ENCODE data around the gene ZNF408. TPM values are rescaled to one million over a fixed set of nuclear protein-coding genes. Genes with fewer than 3 reads are reported as not detected.

ZNF408 gene
- total and polyA plus RNA-seq, 4 donors = 3.0 to 13.3 (median 9.9) TPM

DNA sequence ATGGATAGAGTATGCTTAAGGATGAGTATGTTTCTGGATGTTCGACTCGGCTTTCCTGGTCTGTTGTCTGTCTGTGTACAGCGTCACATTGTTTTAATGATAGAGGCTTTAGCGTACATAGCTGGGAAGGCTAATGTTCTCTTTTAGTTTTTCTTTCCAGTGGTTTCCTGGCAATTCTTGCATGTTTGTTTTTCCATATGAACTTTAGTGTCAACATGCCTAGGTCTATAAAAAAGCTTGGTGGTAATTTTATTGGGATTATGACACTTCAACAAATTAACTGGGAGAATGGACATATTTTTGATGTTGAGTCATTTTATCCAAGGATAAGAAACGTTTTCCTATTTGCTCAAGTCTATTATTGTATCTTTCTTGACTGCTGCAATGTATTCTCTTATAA is 35.8 kb downstream of the ZNF408 start:
- Histone ChIP-seq H3K9me3 (ENCODE audit: control insufficient read depth, low read length) (no peaks in the 10 kb centered on the region), H3K36me3 (ENCODE audit: control insufficient read depth in 1 of 2, insufficient read depth in 2 of 2, low read length in 1 of 2) (no peaks in the 10 kb centered on the region), H3K4me3 (ENCODE audit: low read length in 2 of 2) (no peak overlapping the region), H3K4me1 (ENCODE audit: control insufficient read depth in 1 of 2, insufficient read depth in 2 of 2, low read length in 2 of 2) (no peaks in the 10 kb centered on the region), H3K27me3 (ENCODE audit: control insufficient read depth in 1 of 2, insufficient read depth in 2 of 2, low read length in 1 of 2) (no peaks in the 10 kb centered on the region), H3K27ac (ENCODE audit: low read depth in 1 of 2, low read length in 2 of 2) (no peak overlapping the region)
- intact Hi-C loops (cut with DNase I) = no loop called here
- ATAC-seq (ENCODE audit: low FRiP score) (no peak), DNase-seq (no peak)
- 13 to 18% methylated on average over 5 of the region's 5 CpGs for WGBS, 2 donors

- Histone ChIP-seq H3K27me3 (ENCODE audit: control insufficient read depth in 1 of 2, insufficient read depth in 2 of 2, low read length in 1 of 2) (no peaks in the 10 kb centered on the region), H3K9me3 (ENCODE audit: control insufficient read depth, low read length) (no peaks in the 10 kb centered on the region), H3K27ac (ENCODE audit: low read depth in 1 of 2, low read length in 2 of 2) (no peak overlapping the region), H3K4me3 (ENCODE audit: low read length in 2 of 2) (no peak overlapping the region), H3K4me1 (ENCODE audit: control insufficient read depth in 1 of 2, insufficient read depth in 2 of 2, low read length in 2 of 2) (no peaks in the 10 kb centered on the region), H3K36me3 (ENCODE audit: control insufficient read depth in 1 of 2, insufficient read depth in 2 of 2, low read length in 1 of 2) (peaks cover 0 to 4% of the 10 kb centered on the region in 2 donors)
- 94% methylated on average over 11 of the region's 11 CpGs for WGBS, 2 donors
- intact Hi-C loops (cut with DNase I) = no loop called here
- no peak for ATAC-seq (ENCODE audit: low FRiP score)
- DNase-seq = no peak
Measured at GRCh38 chr11:46737699-46738098, 36.9 kb downstream of the ZNF408 start.

- DNase-seq (peak in 1 of 2 donors; percentile 19), ATAC-seq (ENCODE audit: low FRiP score) (no peak)
- Histone ChIP-seq H3K36me3 (ENCODE audit: control insufficient read depth in 1 of 2, insufficient read depth in 2 of 2, low read length in 1 of 2) (peaks cover under 1 to 8% of the 10 kb centered on the region in 2 donors), H3K4me1 (ENCODE audit: control insufficient read depth in 1 of 2, insufficient read depth in 2 of 2, low read length in 2 of 2) (no peaks in the 10 kb centered on the region), H3K27ac (ENCODE audit: low read depth in 1 of 2, low read length in 2 of 2) (no peak overlapping the region), H3K27me3 (ENCODE audit: control insufficient read depth in 1 of 2, insufficient read depth in 2 of 2, low read length in 1 of 2) (no peaks in the 10 kb centered on the region), H3K9me3 (ENCODE audit: control insufficient read depth, low read length) (no peaks in the 10 kb centered on the region), H3K4me3 (ENCODE audit: low read length in 2 of 2) (no peak overlapping the region)
- intact Hi-C loops (cut with DNase I) = no loop called here
- whole genome bisulfite sequencing, 2 donors = 73 to 76% methylated on average over 6 of the region's 6 CpGs
Measured at GRCh38 chr11:46738887-46739286, 38.1 kb downstream of the ZNF408 start.

GRCh38 chr11:46741600-46742484 is 41.0 kb downstream of the ZNF408 start:
- Histone ChIP-seq H3K4me1 (ENCODE audit: control insufficient read depth in 1 of 2, insufficient read depth in 2 of 2, low read length in 2 of 2) (no peaks in the 10 kb centered on the region), H3K9me3 (ENCODE audit: control insufficient read depth, low read length) (no peaks in the 10 kb centered on the region), H3K36me3 (ENCODE audit: control insufficient read depth in 1 of 2, insufficient read depth in 2 of 2, low read length in 1 of 2) (peaks cover 5 to 8% of the 10 kb centered on the region in 2 donors), H3K27me3 (ENCODE audit: control insufficient read depth in 1 of 2, insufficient read depth in 2 of 2, low read length in 1 of 2) (no peaks in the 10 kb centered on the region), H3K4me3 (ENCODE audit: low read length in 2 of 2) (no peak overlapping the region), H3K27ac (ENCODE audit: low read depth in 1 of 2, low read length in 2 of 2) (peak overlapping the region in 1 of 2 donors; percentile 23)
- 70 to 72% methylated on average over 12 of the region's 12 CpGs for WGBS, 2 donors
- ATAC-seq (ENCODE audit: low FRiP score) (no peak), DNase-seq (peak in 1 of 2 donors; percentile 30)
- intact Hi-C loops (cut with DNase I) = no loop called here

- intact Hi-C loops (cut with DNase I) = no loop called here
- no peaks in the 10 kb centered on the region for H3K4me1 ChIP-seq (ENCODE audit: control insufficient read depth in 1 of 2, insufficient read depth in 2 of 2, low read length in 2 of 2)
- H3K27ac ChIP-seq (ENCODE audit: low read depth in 1 of 2, low read length in 2 of 2) = peak overlapping the region in 1 of 2 donors; percentile 39
- DNase-seq (no peak), ATAC-seq (ENCODE audit: low FRiP score) (no peak)
- H3K27me3 ChIP-seq (ENCODE audit: control insufficient read depth in 1 of 2, insufficient read depth in 2 of 2, low read length in 1 of 2) = no peaks in the 10 kb centered on the region
- peaks cover 8% of the 10 kb centered on the region in 2 donors for H3K36me3 ChIP-seq (ENCODE audit: control insufficient read depth in 1 of 2, insufficient read depth in 2 of 2, low read length in 1 of 2)
- H3K4me3 ChIP-seq (ENCODE audit: low read length in 2 of 2) = no peak overlapping the region
- no peaks in the 10 kb centered on the region for H3K9me3 ChIP-seq (ENCODE audit: control insufficient read depth, low read length)
- whole genome bisulfite sequencing, 2 donors = 87 to 92% methylated on average over 2 of the region's 2 CpGs
Measured at GRCh38 chr11:46743043-46743442, 42.2 kb downstream of the ZNF408 start.

GRCh38 chr11:46743693-46744339 is 43.0 kb downstream of the ZNF408 start:
- ATAC-seq (ENCODE audit: low FRiP score) (no peak), DNase-seq (peak in 1 of 2 donors; percentile 28)
- no peak overlapping the region for H3K27ac ChIP-seq (ENCODE audit: low read depth in 1 of 2, low read length in 2 of 2)

GRCh38 chr11:46745328-46745727 is 44.5 kb downstream of the ZNF408 start:
- Histone ChIP-seq H3K4me3 (ENCODE audit: low read length in 2 of 2) (no peak overlapping the region), H3K9me3 (ENCODE audit: control insufficient read depth, low read length) (no peaks in the 10 kb centered on the region), H3K27ac (ENCODE audit: low read depth in 1 of 2, low read length in 2 of 2) (no peak overlapping the region), H3K36me3 (ENCODE audit: control insufficient read depth in 1 of 2, insufficient read depth in 2 of 2, low read length in 1 of 2) (peaks cover 10% of the 10 kb centered on the region in 2 donors), H3K27me3 (ENCODE audit: control insufficient read depth in 1 of 2, insufficient read depth in 2 of 2, low read length in 1 of 2) (no peaks in the 10 kb centered on the region), H3K4me1 (ENCODE audit: control insufficient read depth in 1 of 2, insufficient read depth in 2 of 2, low read length in 2 of 2) (no peaks in the 10 kb centered on the region)
- intact Hi-C loops (cut with DNase I) = no loop called here
- DNase-seq = no peak
- WGBS, 2 donors = 72 to 77% methylated on average over 1 of the region's 1 CpG
- ATAC-seq (ENCODE audit: low FRiP score) = no peak

More at GRCh38 chr11:46743693-46744339, 43.0 kb downstream of the ZNF408 start:
- no peak overlapping the region for H3K4me3 ChIP-seq (ENCODE audit: low read length in 2 of 2)
- H3K9me3 ChIP-seq (ENCODE audit: control insufficient read depth, low read length) = no peaks in the 10 kb centered on the region
- intact Hi-C loops (cut with DNase I) = no loop called here
- 79 to 83% methylated on average over 10 of the region's 10 CpGs for WGBS, 2 donors
- H3K4me1 ChIP-seq (ENCODE audit: control insufficient read depth in 1 of 2, insufficient read depth in 2 of 2, low read length in 2 of 2) = no peaks in the 10 kb centered on the region
- H3K36me3 ChIP-seq (ENCODE audit: control insufficient read depth in 1 of 2, insufficient read depth in 2 of 2, low read length in 1 of 2) = peaks cover 8% of the 10 kb centered on the region in 2 donors
- no peaks in the 10 kb centered on the region for H3K27me3 ChIP-seq (ENCODE audit: control insufficient read depth in 1 of 2, insufficient read depth in 2 of 2, low read length in 1 of 2)

- Histone ChIP-seq H3K4me1 (ENCODE audit: control insufficient read depth in 1 of 2, insufficient read depth in 2 of 2, low read length in 2 of 2) (no peaks in the 10 kb centered on the region), H3K36me3 (ENCODE audit: control insufficient read depth in 1 of 2, insufficient read depth in 2 of 2, low read length in 1 of 2) (peaks cover 13 to 14% of the 10 kb centered on the region in 2 donors), H3K27me3 (ENCODE audit: control insufficient read depth in 1 of 2, insufficient read depth in 2 of 2, low read length in 1 of 2) (no peaks in the 10 kb centered on the region), H3K27ac (ENCODE audit: low read depth in 1 of 2, low read length in 2 of 2) (no peak overlapping the region), H3K4me3 (ENCODE audit: low read length in 2 of 2) (no peak overlapping the region), H3K9me3 (ENCODE audit: control insufficient read depth, low read length) (no peaks in the 10 kb centered on the region)
- intact Hi-C loops (cut with DNase I) = no loop called here
- no peak for ATAC-seq (ENCODE audit: low FRiP score)
- no peak for DNase-seq
- 84 to 90% methylated on average over 3 of the region's 3 CpGs for WGBS, 2 donors
Measured at GRCh38 chr11:46745995-46746394, 45.2 kb downstream of the ZNF408 start.

Data from aorta (tissue), 5 donors.